ENCODE results near the gene SLC35F6.
"Not testable (repeated sequence)": the region's sequence is repeated elsewhere in the genome, so short reads cannot be mapped to it uniquely, and the experiment has no call there.

The SLC35F6 gene

GRCh38 chr2:26786207-26787028 lies 22.3 kb downstream of the SLC35F6 start:
- no peak for DNase-seq

DNA sequence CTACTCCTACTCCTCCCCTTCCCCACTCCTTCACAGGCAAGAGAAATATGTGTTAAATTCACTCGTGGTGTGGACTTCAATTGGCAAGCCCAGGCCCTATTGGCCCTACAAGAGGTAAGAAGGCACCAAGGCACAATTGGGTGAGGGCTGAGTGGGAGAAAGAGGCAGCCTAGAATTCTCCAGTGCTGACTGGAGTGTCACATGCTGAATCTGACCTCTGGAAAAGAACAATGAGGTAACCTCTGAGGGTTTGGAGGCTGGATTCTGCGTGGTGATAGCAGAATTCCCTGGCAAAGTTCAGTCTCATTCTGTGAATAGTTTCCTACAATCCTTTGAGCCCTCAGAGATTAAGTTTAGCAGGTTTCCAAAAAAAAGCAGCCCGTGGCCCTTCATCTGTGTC lies 28.6 kb downstream of the SLC35F6 start:
- no peak for DNase-seq

DNA sequence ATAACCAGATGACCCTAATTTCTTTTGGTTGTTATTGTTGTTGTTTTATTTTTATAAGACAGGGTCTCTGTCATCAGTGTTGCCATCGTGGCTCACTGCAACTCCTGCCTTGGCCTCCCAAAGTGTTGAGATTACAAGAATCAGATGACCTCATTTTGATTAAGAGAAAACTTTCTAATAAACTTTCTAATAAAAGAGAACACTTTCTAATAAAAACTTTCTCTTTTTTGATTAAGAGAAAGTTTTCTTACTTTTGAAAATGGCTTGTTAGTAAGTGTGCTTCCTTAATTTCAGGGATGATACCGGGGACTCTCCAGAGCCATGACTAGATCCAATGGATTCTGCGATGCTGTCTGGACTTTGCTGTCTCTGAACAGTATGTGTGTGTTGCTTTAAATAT lies 29.4 kb downstream of the SLC35F6 start:
- DNase-seq, result no peak

DNA sequence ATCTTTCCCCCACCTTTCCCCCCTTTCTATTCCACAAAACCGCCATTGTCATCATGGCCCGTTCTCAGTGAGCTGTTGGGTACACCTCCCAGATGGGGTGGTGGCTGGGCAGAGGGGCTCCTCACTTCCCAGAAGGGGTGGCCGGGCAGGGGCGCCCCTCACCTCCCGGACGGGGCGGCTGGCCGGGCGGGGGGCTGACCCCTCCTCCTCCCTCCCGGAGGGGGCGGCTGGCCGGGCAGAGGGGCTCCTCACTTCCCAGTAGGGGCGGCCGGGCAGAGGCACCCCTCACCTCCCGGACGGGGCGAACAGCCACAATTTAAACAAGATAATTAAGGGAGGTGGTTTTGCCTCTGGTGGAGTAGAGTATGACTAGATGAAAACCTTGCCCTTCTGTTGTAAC lies 31.1 kb downstream of the SLC35F6 start:
- not testable (repeated sequence) for DNase-seq

GRCh38 chr2:26801328-26801727 lies 37.2 kb downstream of the SLC35F6 start:
- no peak for DNase-seq

DNA sequence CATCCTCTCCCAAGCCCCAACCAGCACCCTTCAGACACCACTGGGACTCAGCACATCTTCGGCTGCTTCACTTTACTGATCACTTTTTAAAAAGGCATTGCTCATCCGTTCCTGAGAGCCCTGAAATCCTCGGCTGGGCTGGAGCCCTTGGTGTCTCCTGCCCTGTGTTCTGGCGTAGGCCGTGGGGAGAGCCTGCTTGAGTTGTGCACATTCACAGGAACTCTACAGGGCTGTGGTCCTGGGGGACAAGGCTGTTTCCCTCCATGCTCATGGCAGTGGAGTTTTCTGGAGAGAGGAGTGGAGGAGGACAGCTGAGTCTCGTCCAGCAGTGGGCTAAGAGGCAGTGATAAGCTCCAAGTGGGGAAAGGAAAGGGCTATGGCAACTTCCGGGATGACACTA lies 37.7 kb downstream of the SLC35F6 start:
- no peak for DNase-seq

GRCh38 chr2:26805241-26805676 lies 41.2 kb downstream of the SLC35F6 start:
- DNase-seq, result no peak

GRCh38 chr2:26807788-26808460 lies 43.8 kb downstream of the SLC35F6 start:
- no peak for DNase-seq

DNA sequence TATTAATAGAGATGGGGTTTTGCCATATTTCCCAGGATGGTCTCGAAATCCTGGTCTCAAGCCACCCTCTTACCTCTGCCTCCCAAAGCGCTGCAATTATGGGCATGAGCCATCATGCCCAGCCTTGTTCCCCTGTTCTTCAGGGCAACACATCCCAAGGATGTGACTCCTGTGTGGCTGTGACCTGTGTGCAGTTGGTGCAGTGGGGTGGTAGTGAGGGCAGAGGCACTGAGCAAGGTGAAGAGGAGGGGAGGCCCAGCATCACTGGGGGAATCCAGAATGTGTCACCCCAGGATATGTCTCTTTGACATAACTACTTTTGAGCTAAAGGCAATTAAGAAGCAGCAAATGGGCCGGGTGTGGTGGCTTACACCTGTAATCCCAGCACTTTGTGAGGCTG lies 45.1 kb downstream of the SLC35F6 start:
- no peak for DNase-seq

DNA sequence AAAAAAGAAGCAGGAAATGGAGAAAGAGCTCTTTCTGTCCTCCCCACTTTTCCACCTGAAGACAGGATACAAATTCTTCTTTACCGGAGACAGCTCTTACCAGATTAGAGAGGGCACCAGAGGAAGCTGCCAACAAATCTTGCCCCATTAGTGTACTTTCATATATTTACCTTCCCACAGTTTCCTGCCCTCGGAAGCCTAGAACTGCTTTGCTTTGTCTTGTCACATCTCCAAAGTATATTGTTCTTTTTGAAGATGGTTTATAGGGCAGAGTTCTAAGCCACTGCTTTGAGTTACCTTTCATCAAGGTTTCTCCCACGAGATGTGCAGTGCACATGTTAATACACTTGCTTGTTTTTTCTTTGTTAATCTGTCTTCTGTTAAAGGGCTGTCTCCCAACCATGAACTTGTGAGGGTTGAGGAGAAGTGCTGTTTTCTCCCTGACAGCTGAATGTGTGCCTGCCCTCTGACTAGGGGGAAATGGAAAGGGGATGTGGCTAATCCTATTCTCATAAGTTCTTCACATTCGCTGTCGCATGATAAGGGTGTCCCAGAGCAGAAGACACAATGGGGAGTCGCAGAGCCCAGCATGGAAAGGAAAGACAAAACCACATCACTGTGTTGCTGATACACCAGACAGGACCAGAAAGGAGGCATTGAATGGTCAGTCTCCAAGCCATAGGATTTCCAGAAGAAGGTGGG lies 45.9 kb downstream of the SLC35F6 start:
- no peak for DNase-seq

DNA sequence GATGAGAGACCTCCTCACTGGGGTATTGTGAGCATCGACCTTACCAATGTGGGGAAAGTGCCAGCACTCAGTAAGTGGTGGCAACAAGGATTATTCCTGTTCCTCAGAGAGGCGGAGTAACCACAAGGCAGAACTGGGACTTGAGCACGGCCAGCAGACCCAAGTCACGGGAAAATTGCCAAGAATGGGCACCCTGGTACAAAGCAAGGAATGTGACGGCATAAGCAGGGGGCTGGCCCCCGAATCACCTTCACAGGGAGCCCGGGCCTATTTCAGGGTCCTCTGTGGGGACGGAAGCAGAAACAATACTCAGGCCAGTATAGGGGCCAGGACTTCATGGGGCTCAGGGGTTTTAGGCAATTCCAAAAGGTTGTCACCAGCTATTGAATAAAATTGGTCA lies 47.2 kb downstream of the SLC35F6 start:
- no peak for DNase-seq

- DNase-seq, result no peak
These were observed 48.0 kb downstream of the SLC35F6 start for GRCh38 chr2:26811791-26812694.

GRCh38 chr2:26812731-26813130 lies 48.6 kb downstream of the SLC35F6 start:
- DNase-seq, result no peak

GRCh38 chr2:26814072-26814765 lies 50.1 kb downstream of the SLC35F6 start:
- DNase-seq, result not testable (repeated sequence)

GRCh38 chr2:26816893-26817292 lies 52.8 kb downstream of the SLC35F6 start:
- no peak for DNase-seq

DNA sequence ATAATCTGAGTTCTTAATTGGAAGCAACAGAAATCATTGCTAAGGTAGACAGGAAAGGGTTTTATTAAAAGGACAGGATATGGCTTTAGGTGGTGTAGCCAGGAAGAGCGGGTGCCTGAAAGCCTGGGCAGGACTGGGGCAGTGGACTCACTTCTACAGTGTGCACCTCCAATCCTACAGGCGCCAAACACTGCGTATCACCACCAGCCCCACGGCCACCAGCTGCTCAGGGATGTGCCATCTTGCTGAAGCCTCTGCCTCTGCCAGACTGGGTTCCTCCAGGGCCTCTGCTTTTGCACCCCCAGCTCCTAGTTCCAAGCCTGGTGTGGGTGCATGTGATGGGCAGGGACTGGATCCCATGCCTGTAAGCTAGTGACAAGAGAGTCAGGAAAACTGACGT lies 54.2 kb downstream of the SLC35F6 start:
- no peak for DNase-seq

- DNase-seq, result no peak
These were observed 54.9 kb downstream of the SLC35F6 start for GRCh38 chr2:26818972-26819371.

DNA sequence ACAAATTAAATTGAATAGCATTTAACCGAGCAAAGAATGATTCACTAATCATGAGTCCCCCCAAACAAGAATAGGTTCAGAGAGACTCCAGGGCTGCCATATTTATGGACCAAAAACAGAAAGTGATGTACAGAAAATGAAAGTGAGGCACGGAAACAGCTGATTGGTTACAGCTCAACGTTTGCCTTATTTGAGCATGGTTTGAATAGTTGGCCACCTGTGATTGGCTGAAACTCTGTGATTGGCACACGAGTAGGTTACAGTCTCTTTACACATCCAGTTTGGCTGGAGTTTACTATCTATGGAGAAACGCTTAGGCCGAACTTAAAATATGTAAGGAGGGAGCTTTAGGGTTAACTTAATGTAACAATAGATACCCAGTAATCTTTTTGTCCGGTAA lies 56.8 kb downstream of the SLC35F6 start:
- DNase-seq, result no peak

DNA sequence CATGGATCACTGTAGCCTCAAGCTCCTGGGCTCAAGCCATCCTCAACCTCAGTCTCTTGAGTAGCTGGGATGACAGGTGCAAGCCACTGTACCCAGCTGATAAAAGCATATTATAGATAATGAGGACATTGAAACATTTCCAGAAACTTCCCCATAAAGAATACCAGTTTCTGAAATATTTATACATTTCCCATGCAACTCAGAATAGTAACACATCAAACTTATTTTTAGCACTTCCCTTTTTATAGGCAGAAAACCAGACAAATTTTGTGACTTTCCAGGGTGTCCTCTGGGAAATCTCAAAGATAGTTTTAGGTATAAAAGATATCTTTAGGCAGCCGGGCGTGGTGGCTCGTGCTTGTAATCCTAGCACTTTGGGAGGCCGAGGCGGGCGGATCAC lies 58.8 kb downstream of the SLC35F6 start:
- DNase-seq, result no peak
